GM12891 (cell line): ENCODE data around the gene HDAC5.

ENCODE experiments used
- POLR2A ChIP-seq: IDR thresholded peaks from 2 replicates; pipeline ENCODE4 v1.6.1; 2011; ENCODE audit warnings: low read depth, low read length, control low read depth
- POLR2AphosphoS5 ChIP-seq: IDR thresholded peaks from 2 replicates; pipeline ENCODE4 v1.6.1; 2011; ENCODE audit warnings: low read depth, low read length, control low read depth
- POU2F2 ChIP-seq: IDR thresholded peaks from 2 replicates; pipeline ENCODE4 v1.6.1; 2011; ENCODE audit warnings: low read depth, mild to moderate bottlenecking, control low read depth, low read length, moderate library complexity
- TAF1 ChIP-seq: IDR thresholded peaks from 2 replicates; pipeline ENCODE4 v1.6.1; 2011; ENCODE audit warnings: low read depth, low read length, control low read depth

GRCh38 chr17:44115585-44116415 lies 7.6 kb downstream of the HDAC5 start:
- TF ChIP-seq POLR2AphosphoS5 (no peak), POLR2A (no peak), TAF1 (no peak), POU2F2 (no peak)
